Measurements from ENCODE around the gene COL5A1.

COL5A1 gene

GRCh38 chr9:134796882-134797281 lies 155.3 kb downstream of the COL5A1 start:
- DNase-seq: no peak

GRCh38 chr9:134800791-134801339 lies 159.3 kb downstream of the COL5A1 start:
- DNase-seq: no peak

GRCh38 chr9:134802216-134802795 lies 160.7 kb downstream of the COL5A1 start:
- no peak for DNase-seq

- DNase-seq: no peak
These were observed 163.3 kb downstream of the COL5A1 start for GRCh38 chr9:134804871-134805270.

- DNase-seq: no peak
These were observed 166.3 kb downstream of the COL5A1 start for GRCh38 chr9:134807716-134808446.

GRCh38 chr9:134808447-134808792 lies 166.8 kb downstream of the COL5A1 start:
- no peak for DNase-seq

GRCh38 chr9:134809292-134809691 lies 167.7 kb downstream of the COL5A1 start:
- DNase-seq: no peak

GRCh38 chr9:134809826-134810225 lies 168.2 kb downstream of the COL5A1 start:
- no peak for DNase-seq

- no peak for DNase-seq
These were observed 169.6 kb downstream of the COL5A1 start for GRCh38 chr9:134811079-134811672.

- peak; percentile 68 for DNase-seq
These were observed 170.2 kb downstream of the COL5A1 start for GRCh38 chr9:134811673-134812342.

- DNase-seq: no peak
These were observed 170.7 kb downstream of the COL5A1 start for GRCh38 chr9:134812343-134812673.

- no peak for DNase-seq
These were observed 172.2 kb downstream of the COL5A1 start for GRCh38 chr9:134813841-134814240.

GRCh38 chr9:134814598-134815215 lies 173.1 kb downstream of the COL5A1 start:
- no peak for DNase-seq

GRCh38 chr9:134815435-134816214 lies 174.0 kb downstream of the COL5A1 start:
- no peak for DNase-seq

- no peak for DNase-seq
These were observed 174.7 kb downstream of the COL5A1 start for GRCh38 chr9:134816264-134816663.

GRCh38 chr9:134818000-134818568 lies 176.5 kb downstream of the COL5A1 start:
- DNase-seq: no peak

GRCh38 chr9:134818591-134818990 lies 177.0 kb downstream of the COL5A1 start:
- no peak for DNase-seq

GRCh38 chr9:134820901-134821300 lies 179.3 kb downstream of the COL5A1 start:
- DNase-seq: no peak

- no peak for DNase-seq
These were observed 180.9 kb downstream of the COL5A1 start for GRCh38 chr9:134822541-134822940.

- DNase-seq: no peak
These were observed 182.0 kb downstream of the COL5A1 start for GRCh38 chr9:134823623-134824022.

- no peak for DNase-seq
These were observed 183.0 kb downstream of the COL5A1 start for GRCh38 chr9:134824583-134824982.

- DNase-seq: no peak
These were observed 183.4 kb downstream of the COL5A1 start for GRCh38 chr9:134825025-134825424.
